Endothelial cell of umbilical vein (primary cell): ENCODE results near the gene LRRC27. TPM values are rescaled to one million over a fixed set of nuclear protein-coding genes. Genes with fewer than 3 reads are reported as not detected.

Experiments
- BruUV-seq: library from RNA; stranded (reverse); fragments of 400-500 nt; replicated peaks from 2 replicates; lab custom pipeline; 2021; lab: Mats Ljungman, UMichigan
- CTCF ChIA-PET: fragments of 300-600, 350-600 bp; sonication (Branson Sonifier 250); formaldehyde crosslinking; loops from one replicate; lab custom pipeline; 2021; ENCODE audit warnings: antibody characterized with exemption, inconsistent platforms; lab: Charles Lee
- POLR2A ChIA-PET: fragments of 300-600, 350-600 bp; sonication (Branson Sonifier 250); formaldehyde crosslinking; loops from one replicate; lab custom pipeline; 2021; ENCODE audit warnings: antibody characterized with exemption, inconsistent platforms; lab: Charles Lee
- DNase-seq: peaks from one replicate; pipeline ENCODE4 v3.0.0-alpha.2; 2011; ENCODE audit warnings: low read depth, low spot score
- FAIRE-seq: peaks from 2 replicates; lab custom pipeline; 2011; peaks lifted over from hg19 to GRCh38; lab: Jason Lieb, UNC
- H2AFZ ChIP-seq: 2 replicates; pipeline ENCODE4 v1.6.0; 2012; ENCODE audit warnings: low read depth, low read length, control low read depth, inconsistent platforms
- H3K27ac ChIP-seq: 2 replicates; pipeline ENCODE4 v1.5.1; 2011; ENCODE audit warnings: low read depth, mild to moderate bottlenecking, control low read depth, low read length, moderate library complexity; ENCODE audit not compliant: insufficient read depth
- H3K27me3 ChIP-seq, 2 experiments: 2 replicates each; pipeline versions ENCODE4 v1.6.0 to v1.6.1; 2011; ENCODE audit warnings: low read length in 2 of 2, mixed read lengths in 1 of 2; ENCODE audit not compliant: control insufficient read depth in 2 of 2, insufficient read depth in 2 of 2
- H3K36me3 ChIP-seq, 2 experiments: 2 replicates in 1 of 2; 3 replicates in 1 of 2; pipeline ENCODE4 v1.5.1; 2011; ENCODE audit warnings: low read length in 2 of 2, mild to moderate bottlenecking in 1 of 2, moderate library complexity in 1 of 2; ENCODE audit not compliant: control insufficient read depth in 2 of 2, insufficient read depth in 2 of 2; ENCODE audit errors: extremely low read depth in 1 of 2
- H3K4me1 ChIP-seq: 3 replicates; pipeline ENCODE4 v1.5.1; 2011; ENCODE audit warnings: mild to moderate bottlenecking, low read length; ENCODE audit not compliant: control insufficient read depth, insufficient read depth; ENCODE audit errors: extremely low read depth
- H3K4me2 ChIP-seq: 2 replicates; pipeline ENCODE4 v1.6.1; 2011; ENCODE audit warnings: low read length, control low read depth, mixed read lengths; ENCODE audit not compliant: insufficient read depth
- H3K4me3 ChIP-seq, 3 experiments: fragments of 200-600 bp in 1 of 3; sonication (generic), shearing (Covaris generic) in 1 of 3; replicated peaks in 1 of 3; 2 replicates each; pipeline ENCODE4 v1.5.1; 2011 to 2016; ENCODE audit warnings: control low read depth in 3 of 3, low read length in 3 of 3, mild to moderate bottlenecking in 2 of 3, inconsistent platforms in 1 of 3, low read depth in 1 of 3, moderate library complexity in 1 of 3; ENCODE audit not compliant: insufficient read depth in 1 of 3
- H3K79me2 ChIP-seq: 2 replicates; pipeline ENCODE4 v1.6.0; 2012; ENCODE audit warnings: low read length, inconsistent platforms; ENCODE audit not compliant: control insufficient read depth, insufficient read depth
- H3K9ac ChIP-seq: replicated peaks from 2 replicates; pipeline ENCODE3; 2011; ENCODE audit warnings: low read length, control low read depth; ENCODE audit not compliant: insufficient read depth; ENCODE audit errors: extremely low read depth
- H3K9me1 ChIP-seq: replicated peaks from 3 replicates; pipeline ENCODE4 v1.6.0; 2011; ENCODE audit warnings: mild to moderate bottlenecking, low read length; ENCODE audit not compliant: control insufficient read depth, insufficient read depth; ENCODE audit errors: extremely low read depth
- H3K9me3 ChIP-seq: replicated peaks from 2 replicates; pipeline ENCODE4 v1.5.1; 2012; ENCODE audit warnings: low read length, inconsistent platforms; ENCODE audit not compliant: control insufficient read depth, insufficient read depth
- H4K20me1 ChIP-seq: replicated peaks from 2 replicates; pipeline ENCODE3; 2011; ENCODE audit warnings: mild to moderate bottlenecking, low read length; ENCODE audit not compliant: control insufficient read depth, insufficient read depth; ENCODE audit errors: extremely low read depth
- EZH2 ChIP-seq: IDR thresholded peaks from 2 replicates; pipeline ENCODE4 v1.6.1; 2012; ENCODE audit warnings: borderline replicate concordance, low read depth, mild to moderate bottlenecking, moderate library complexity, low read length, inconsistent platforms; ENCODE audit not compliant: severe bottlenecking
- JUN ChIP-seq: IDR thresholded peaks from 2 replicates; pipeline ENCODE4 v1.6.1; 2011; ENCODE audit warnings: borderline replicate concordance, low read depth; ENCODE audit not compliant: insufficient read length, insufficient read depth
- MAX ChIP-seq: IDR thresholded peaks from 2 replicates; pipeline ENCODE4 v1.6.1; 2011; ENCODE audit not compliant: insufficient read depth, insufficient read length
- POLR2AphosphoS5 ChIP-seq: IDR thresholded peaks from 2 replicates; pipeline ENCODE4 v1.6.1; 2012; ENCODE audit warnings: low read depth, mild to moderate bottlenecking, control low read depth, low read length, moderate library complexity; ENCODE audit not compliant: insufficient read depth
- dilution Hi-C: fragments of 300-500 bp; cut with MboI; formaldehyde crosslinking; loops from one replicate; pipeline ENCODE4 v1.15.0; 2019; ENCODE audit warnings: low sequenced_read_pairs; ENCODE audit not compliant: extremely low pct_ligation_motif_present
- intact Hi-C: fragments of 100-400 bp; cut with micrococcal nuclease; formaldehyde crosslinking; loops from one replicate; pipeline ENCODE4 v1.10.0; 2022
- polyA plus RNA-seq, 4 experiments: library from polyadenylated mRNA; depleted of rRNA in 3 of 4; stranded (reverse) in 3 of 4; unstranded in 1 of 4; fragments of >200 nt; gene quantifications; 2 replicates each; pipeline versions ENCODE4 v1.2.1 to v1.2.3, GENCODE V29; 2011 to 2012; ENCODE audit warnings: missing spikeins in 1 of 4
- total RNA-seq: library from RNA; stranded (reverse); gene quantifications from 2 replicates; pipeline ENCODE4 v1.2.3, GENCODE V29; 2021

Gene LRRC27
- total and polyA plus RNA-seq, 2 donors (not counting 3 experiments of a cell fraction or from before 2014, with no cell fraction given) = 8.3 to 13.6 TPM

- Histone ChIP-seq H3K4me3 (peak within 1 kb of the TSS; percentile 47 to 73 (median 66)), H3K79me2 (peaks cover 30% of the 10 kb centered on the region), H3K9ac (peak within 1 kb of the TSS; percentile 71), H3K27ac (peak within 1 kb of the TSS; percentile 52), H3K4me1 (peaks cover 18% of the 10 kb centered on the region), H2AFZ (peak within 1 kb of the TSS; percentile 68), H3K9me3 (no peaks in the 10 kb centered on the region), H3K27me3 (no peaks in the 10 kb centered on the region), H4K20me1 (no peaks in the 10 kb centered on the region), H3K36me3 (no peaks in the 10 kb centered on the region), H3K4me2 (peak within 1 kb of the TSS; percentile 66), H3K9me1 (no peaks in the 10 kb centered on the region)
- BruUV-seq = no TSS peak
- DNase-seq = no peak
- FAIRE-seq = no peak
- TF ChIP-seq POLR2AphosphoS5 = peak; percentile 48
- no peak for TF ChIP-seq JUN
- intact Hi-C loops = loop anchor here (2.0 kb wide), 1 partner anchor 140 kb away; the partner anchor contains the start of gene INPP5A
- ChIA-PET CTCF (interaction anchor here (0.8 to 2.0 kb wide), 4 partner anchors 9 to 242 kb away, joined by 3 to 8 read pairs (median 4); no protein-coding TSS in a partner anchor), POLR2A (no interaction called here)
- dilution Hi-C loops = no loop called here
Observed at GRCh38 chr10:132397036-132397541, 65.1 kb downstream of the LRRC27 start, which contains the start of gene PWWP2B. TSS of gene PWWP2B (plus strand) at chr10:132397200. CDS start at chr10:132397227, 27 bp downstream.

- ChIA-PET POLR2A (no interaction called here), CTCF (interaction anchor here (0.8 to 2.0 kb wide), 4 partner anchors 8 to 241 kb away, joined by 3 to 8 read pairs (median 4); no protein-coding TSS in a partner anchor)
- DNase-seq (peak; percentile 37), FAIRE-seq (peak; percentile 63)
- dilution Hi-C loops (no loop called here), intact Hi-C loops (loop anchor here (2.0 kb wide), 1 partner anchor 139 kb away; the partner anchor contains the start of gene INPP5A)
- Histone ChIP-seq H3K27me3 (no peaks in the 10 kb centered on the region), H3K79me2 (peaks cover 36% of the 10 kb centered on the region), H2AFZ (peak overlapping the region; percentile 68), H3K4me3 (peak overlapping the region; percentile 47 to 73 (median 66)), H3K36me3 (no peaks in the 10 kb centered on the region), H3K4me1 (peaks cover 18% of the 10 kb centered on the region), H3K9me1 (no peaks in the 10 kb centered on the region), H3K27ac (peak overlapping the region; percentile 52), H4K20me1 (no peaks in the 10 kb centered on the region), H3K9ac (peak overlapping the region; percentile 71), H3K4me2 (peak overlapping the region; percentile 66), H3K9me3 (no peaks in the 10 kb centered on the region)
- TF ChIP-seq MAX (peak; percentile 29), EZH2 (no peak)
- TSS peak; percentile 27 for BruUV-seq
Observed at GRCh38 chr10:132397671-132398565, 65.9 kb downstream of the LRRC27 start.
